Prostate gland (tissue), 2 donors: ENCODE data around the gene IGFBP7.

Experiments
- CTCF ChIP-seq, 4 experiments: fragments of 200-600 bp in 2 of 4; fragments of 450-650 bp in 2 of 4; sonication (generic) in 2 of 4; IDR thresholded peaks; 1 replicate in 3 of 4; 2 replicates in 1 of 4; pipeline ENCODE4 v1.5.1; 2016 to 2019; ENCODE audit warnings: antibody characterized with exemption in 4 of 4, mild to moderate bottlenecking in 2 of 4, moderate library complexity in 2 of 4
- POLR2A ChIP-seq: fragments of 450-650 bp; IDR thresholded peaks from one replicate; pipeline ENCODE4 v1.6.1; 2016; ENCODE audit warnings: antibody characterized with exemption, mild to moderate bottlenecking

DNA sequence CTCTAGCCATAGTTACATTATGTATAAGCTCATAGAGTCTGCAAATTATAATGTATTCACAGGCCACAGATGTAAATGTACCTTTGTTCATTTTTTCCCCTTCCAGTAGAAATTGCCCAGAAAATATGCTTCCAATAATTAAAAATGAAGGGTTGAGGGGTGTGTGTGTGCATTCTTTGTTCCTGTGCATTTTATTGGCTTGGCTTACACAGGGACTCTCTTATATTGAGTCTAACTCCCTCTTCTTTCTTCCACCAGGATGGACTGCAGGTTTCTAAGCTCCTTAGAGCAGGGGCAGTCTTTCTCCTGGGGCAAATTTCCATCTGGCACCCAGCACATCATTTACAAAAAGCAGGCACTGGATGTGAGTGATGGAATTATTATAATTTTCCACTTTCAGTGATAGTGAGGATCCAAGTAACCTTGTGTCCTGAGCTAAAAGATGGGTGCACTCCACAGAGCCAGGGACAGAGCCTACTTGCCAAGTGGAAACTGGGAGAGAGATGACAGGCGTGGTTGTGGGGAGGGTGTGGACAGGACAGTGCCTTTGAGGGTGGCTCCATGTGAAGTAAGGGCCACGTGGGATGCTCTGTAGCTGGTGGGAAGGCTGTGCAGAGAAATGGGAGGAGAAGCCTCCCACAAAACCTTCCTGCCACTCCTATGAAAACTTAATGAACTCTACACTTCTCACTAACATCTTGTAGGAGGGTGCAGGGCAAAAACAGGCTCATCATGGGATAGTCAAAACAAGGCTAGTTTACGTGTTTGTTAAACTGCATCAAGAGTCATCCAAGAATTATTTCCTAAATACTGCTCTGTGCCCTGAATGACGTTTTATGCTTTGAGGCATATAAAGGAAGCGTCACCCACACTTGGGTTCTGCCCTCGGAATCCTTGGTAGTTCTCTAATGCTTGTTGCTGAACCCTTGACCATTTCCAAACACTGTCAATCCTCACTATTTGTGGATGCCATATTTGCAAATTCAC is 16.0 kb downstream of the IGFBP7 start:
- no peak for TF ChIP-seq CTCF (IDR thresholded peaks at IDR 0.05)
- no peak for TF ChIP-seq POLR2A
